ENCODE data around the gene ZNF439. TPM values are rescaled to one million over a fixed set of nuclear protein-coding genes. Genes with fewer than 3 reads are reported as not detected.
"Not testable (repeated sequence)": the region's sequence is repeated elsewhere in the genome, so short reads cannot be mapped to it uniquely, and the experiment has no call there.

ZNF439 gene
- total and polyA plus RNA-seq, 9 donors = 6.6 to 14.6 (median 10.9) TPM

DNA sequence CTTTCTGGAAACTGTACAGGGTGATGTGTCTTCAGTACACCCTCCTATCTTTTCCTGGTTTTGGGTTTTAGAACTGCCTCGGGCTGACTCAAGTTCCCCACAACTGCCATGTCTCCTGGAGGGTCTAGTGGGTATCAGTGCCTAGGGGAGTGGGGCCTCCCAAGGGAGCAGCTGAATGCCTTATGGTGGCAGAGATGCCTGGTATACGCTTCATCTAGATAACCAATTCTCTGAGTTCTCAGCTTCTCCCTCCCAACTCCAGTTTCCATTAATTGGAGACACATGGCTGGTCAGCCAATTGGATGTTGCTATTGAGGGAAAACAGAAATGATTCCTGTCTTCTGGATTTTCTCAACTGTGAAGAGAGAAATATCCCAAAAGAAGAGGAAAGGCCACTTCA lies 12.8 kb downstream of the ZNF439 start:
- no peak overlapping the region for H3K27ac ChIP-seq
- H3K4me3 ChIP-seq = no peak overlapping the region
- 96 to 98% (median 97%) methylated on average over 2 of the region's 2 CpGs for WGBS, 3 donors
- H3K27me3 ChIP-seq = no peaks in the 10 kb centered on the region
- no peaks in the 10 kb centered on the region for H3K36me3 ChIP-seq
- DNase-seq = no peak
- peaks cover 0 to 14% of the 10 kb centered on the region in 2 donors for H3K9me3 ChIP-seq
- H3K4me1 ChIP-seq (ENCODE audit: insufficient read depth) = no peaks in the 10 kb centered on the region
- intact Hi-C loops (cut with DNase I) = no loop called here
- TF ChIP-seq POLR2A (IDR thresholded peaks at IDR 0.05) (no peak), CTCF (IDR thresholded peaks at IDR 0.05) (no peak), EP300 (IDR thresholded peaks at IDR 0.05) (no peak)

DNA sequence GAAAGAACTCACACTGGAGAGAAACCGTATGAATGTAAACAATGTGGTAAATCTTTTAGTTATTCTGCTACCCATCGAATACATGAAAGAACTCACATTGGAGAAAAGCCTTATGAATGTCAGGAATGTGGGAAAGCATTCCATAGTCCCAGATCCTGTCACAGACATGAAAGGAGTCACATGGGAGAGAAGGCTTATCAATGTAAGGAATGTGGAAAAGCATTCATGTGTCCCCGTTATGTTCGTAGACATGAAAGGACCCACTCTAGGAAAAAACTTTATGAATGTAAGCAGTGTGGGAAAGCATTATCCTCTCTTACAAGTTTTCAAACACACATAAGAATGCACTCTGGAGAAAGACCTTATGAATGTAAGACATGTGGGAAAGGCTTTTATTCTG lies 19.2 kb downstream of the ZNF439 start:
- H3K27ac ChIP-seq; H3K36me3 ChIP-seq; H3K4me1 ChIP-seq (ENCODE audit: insufficient read depth); intact Hi-C loops (cut with DNase I); DNase-seq; H3K27me3 ChIP-seq; H3K4me3 ChIP-seq: not testable (repeated sequence)
- peaks cover 3 to 47% of the 10 kb centered on the region in 2 donors for H3K9me3 ChIP-seq
- WGBS, 3 donors = 79 to 88% (median 86%) methylated on average over 4 of the region's 4 CpGs

DNA sequence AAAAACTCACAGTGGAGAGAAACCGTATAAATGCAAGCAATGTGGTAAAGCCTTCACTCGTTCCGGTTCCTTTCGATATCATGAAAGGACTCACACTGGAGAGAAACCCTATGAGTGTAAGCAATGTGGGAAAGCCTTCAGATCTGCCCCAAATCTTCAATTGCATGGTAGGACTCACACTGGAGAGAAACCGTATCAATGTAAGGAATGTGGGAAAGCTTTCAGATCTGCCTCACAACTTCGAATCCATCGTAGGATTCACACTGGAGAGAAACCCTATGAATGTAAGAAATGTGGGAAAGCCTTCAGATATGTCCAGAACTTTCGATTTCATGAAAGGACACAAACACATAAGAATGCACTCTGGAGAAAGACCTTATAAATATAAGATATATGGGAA lies 19.7 kb downstream of the ZNF439 start:
- TF ChIP-seq EP300 (IDR thresholded peaks at IDR 0.05) (no peak), CTCF (IDR thresholded peaks at IDR 0.05) (no peak), POLR2A (IDR thresholded peaks at IDR 0.05) (no peak)
- Histone ChIP-seq H3K4me1 (ENCODE audit: insufficient read depth) (no peaks in the 10 kb centered on the region), H3K27ac (no peak overlapping the region), H3K36me3 (no peaks in the 10 kb centered on the region), H3K27me3 (no peaks in the 10 kb centered on the region), H3K4me3 (no peak overlapping the region), H3K9me3 (peaks cover 3 to 43% of the 10 kb centered on the region in 2 donors)
- intact Hi-C loops (cut with DNase I) = no loop called here
- DNase-seq = no peak
- WGBS, 3 donors = 93 to 98% (median 97%) methylated on average over 8 of the region's 8 CpGs

- TF ChIP-seq POLR2A (IDR thresholded peaks at IDR 0.05) (no peak), CTCF (IDR thresholded peaks at IDR 0.05) (no peak), EP300 (IDR thresholded peaks at IDR 0.05) (no peak)
- no peak for DNase-seq
- peaks cover 3 to 21% of the 10 kb centered on the region in 2 donors for H3K9me3 ChIP-seq
Observed at GRCh38 chr19:11872624-11873023, 24.1 kb downstream of the ZNF439 start.

GRCh38 chr19:11873762-11874161 lies 25.2 kb downstream of the ZNF439 start:
- TF ChIP-seq CTCF (IDR thresholded peaks at IDR 0.05) (no peak), POLR2A (IDR thresholded peaks at IDR 0.05) (no peak), EP300 (IDR thresholded peaks at IDR 0.05) (no peak)
- H3K27ac ChIP-seq = no peak overlapping the region
- peaks cover 2 to 10% of the 10 kb centered on the region in 2 donors for H3K9me3 ChIP-seq
- H3K4me3 ChIP-seq = no peak overlapping the region
- H3K4me1 ChIP-seq (ENCODE audit: insufficient read depth) = no peaks in the 10 kb centered on the region
- no peaks in the 10 kb centered on the region for H3K27me3 ChIP-seq
- intact Hi-C loops (cut with DNase I) = no loop called here
- no peaks in the 10 kb centered on the region for H3K36me3 ChIP-seq
- 71 to 94% (median 92%) methylated on average over 1 of the region's 1 CpG for WGBS, 3 donors
- DNase-seq = no peak

More at GRCh38 chr19:11872624-11873023, 24.1 kb downstream of the ZNF439 start:
- no peak overlapping the region for H3K27ac ChIP-seq
- intact Hi-C loops (cut with DNase I) = no loop called here
- H3K4me3 ChIP-seq = no peak overlapping the region
- H3K27me3 ChIP-seq = no peaks in the 10 kb centered on the region
- no peaks in the 10 kb centered on the region for H3K36me3 ChIP-seq
- WGBS, 3 donors = 94 to 98% (median 96%) methylated on average over 9 of the region's 9 CpGs
- no peaks in the 10 kb centered on the region for H3K4me1 ChIP-seq (ENCODE audit: insufficient read depth)
